GM18505 (cell line): ENCODE data around the gene POLR2M.

Experiments used
- ATAC-seq: cut with Tn5 transposase; IDR thresholded peaks from one replicate; pipeline ENCODE4 v1.9.1; 2021; ENCODE audit not compliant: unreplicated experiment
- POLR2A ChIP-seq: IDR thresholded peaks from 4 replicates; pipeline ENCODE4 v1.6.1; 2011; ENCODE audit warnings: borderline replicate concordance; ENCODE audit not compliant: insufficient read depth, insufficient read length; ENCODE audit errors: extremely low read depth

POLR2M gene

DNA sequence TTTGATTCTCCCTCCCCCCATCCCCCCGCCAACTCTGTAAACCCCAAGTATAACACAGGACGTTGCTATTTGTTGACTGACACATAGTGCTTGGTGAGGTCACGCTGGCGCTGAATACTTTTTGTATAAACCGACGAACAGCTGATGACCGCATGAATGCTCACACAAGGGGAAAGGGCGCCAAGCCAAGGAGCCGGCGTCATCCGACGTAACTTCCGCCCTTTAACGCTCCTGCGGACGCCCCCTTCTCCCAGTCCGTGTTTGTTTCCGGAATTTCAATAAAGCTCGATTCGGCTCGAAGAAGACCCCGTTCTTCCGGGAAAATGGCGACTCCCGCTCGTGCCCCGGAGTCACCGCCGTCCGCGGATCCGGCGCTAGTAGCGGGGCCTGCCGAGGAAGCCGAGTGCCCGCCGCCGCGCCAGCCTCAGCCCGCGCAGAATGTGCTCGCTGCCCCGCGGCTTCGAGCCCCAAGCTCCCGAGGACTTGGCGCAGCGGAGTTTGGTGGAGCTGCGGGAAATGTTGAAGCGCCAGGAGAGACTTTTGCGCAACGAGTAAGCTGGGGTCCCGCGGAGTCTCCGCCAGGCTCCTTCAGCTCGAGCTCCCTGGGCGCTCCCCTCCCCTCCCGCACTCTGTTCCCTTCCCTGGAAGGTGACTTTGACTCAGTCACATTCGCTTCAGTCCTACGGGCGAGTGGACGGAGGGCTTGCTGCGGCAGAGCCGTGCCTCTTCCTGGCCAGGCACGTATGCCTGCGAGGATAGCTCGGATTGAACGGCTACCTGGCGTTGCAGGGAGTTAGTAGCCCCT, at the start of gene POLR2M:
Gene POLR2M, plus strand, starts transcription at position 310 of the 805 bp plus-strand sequence. Its CDS starts 129 bp downstream, at position 439.
- peak; percentile 92 for ATAC-seq

GRCh38 chr15:57657619-57658018, 48.9 kb upstream of the POLR2M start:
- no peak for TF ChIP-seq POLR2A
- ATAC-seq = no peak

More for the DNA sequence above, at the start of gene POLR2M:
- peak; percentile 78 for TF ChIP-seq POLR2A

DNA sequence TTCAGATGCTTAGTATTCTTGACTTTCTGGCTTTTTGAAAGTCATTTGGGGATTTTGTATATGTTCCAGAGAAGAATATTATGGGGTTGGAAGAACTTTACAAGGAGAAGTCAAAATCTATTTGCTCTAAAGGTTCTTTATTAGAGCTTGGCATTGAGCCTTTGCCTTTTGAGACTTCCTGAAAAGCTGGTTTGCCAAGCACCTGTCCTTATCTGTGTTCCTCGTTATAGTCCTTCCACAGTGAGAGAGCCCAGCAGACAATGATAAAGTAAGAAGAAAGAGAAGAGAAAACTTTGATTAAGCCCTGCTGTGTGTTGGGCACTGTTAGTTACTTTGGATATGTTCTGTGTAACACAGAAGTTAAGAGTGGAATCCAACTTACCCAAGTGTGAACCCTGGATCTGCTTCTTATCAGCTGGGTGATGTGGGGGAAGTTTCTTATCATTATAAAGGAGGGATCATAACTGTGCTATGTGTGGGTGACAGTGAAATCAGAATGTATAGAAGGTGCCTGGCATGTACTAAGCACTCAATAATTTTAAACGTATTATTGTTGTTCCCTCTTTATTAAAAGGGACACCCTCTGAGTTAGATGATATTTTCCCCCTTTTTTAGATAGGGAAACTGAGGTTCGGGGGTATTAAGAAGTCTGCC, 44.3 kb upstream of the POLR2M start:
- no peak for TF ChIP-seq POLR2A
- ATAC-seq = no peak

- no peak for TF ChIP-seq POLR2A
- no peak for ATAC-seq
Measured at GRCh38 chr15:57662802-57663201, 43.7 kb upstream of the POLR2M start.

- no peak for ATAC-seq
- TF ChIP-seq POLR2A = no peak
Measured at GRCh38 chr15:57663262-57663661, 43.3 kb upstream of the POLR2M start.

GRCh38 chr15:57665194-57665593, 41.3 kb upstream of the POLR2M start:
- no peak for ATAC-seq

DNA sequence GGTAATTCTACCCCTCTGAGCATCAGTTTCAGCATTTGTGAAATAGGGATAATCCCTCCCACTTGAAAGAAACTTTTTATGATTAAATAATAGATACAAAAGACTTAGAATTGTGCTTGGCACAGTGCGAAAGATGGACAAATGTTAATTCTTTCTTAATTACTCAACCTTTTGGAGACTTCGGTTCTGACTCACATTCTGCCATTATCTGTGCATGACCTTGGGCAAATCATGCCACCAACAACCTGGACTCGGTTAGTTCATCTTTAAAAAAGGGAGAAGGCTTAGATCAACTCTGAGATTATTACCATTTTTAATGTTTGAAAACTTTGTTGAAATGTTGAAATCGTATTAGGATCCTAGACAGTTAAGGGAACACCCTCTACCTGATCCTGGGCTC, 40.6 kb upstream of the POLR2M start:
- TF ChIP-seq POLR2A = no peak
- ATAC-seq = no peak

More at GRCh38 chr15:57665194-57665593, 41.3 kb upstream of the POLR2M start:
- TF ChIP-seq POLR2A = no peak

DNA sequence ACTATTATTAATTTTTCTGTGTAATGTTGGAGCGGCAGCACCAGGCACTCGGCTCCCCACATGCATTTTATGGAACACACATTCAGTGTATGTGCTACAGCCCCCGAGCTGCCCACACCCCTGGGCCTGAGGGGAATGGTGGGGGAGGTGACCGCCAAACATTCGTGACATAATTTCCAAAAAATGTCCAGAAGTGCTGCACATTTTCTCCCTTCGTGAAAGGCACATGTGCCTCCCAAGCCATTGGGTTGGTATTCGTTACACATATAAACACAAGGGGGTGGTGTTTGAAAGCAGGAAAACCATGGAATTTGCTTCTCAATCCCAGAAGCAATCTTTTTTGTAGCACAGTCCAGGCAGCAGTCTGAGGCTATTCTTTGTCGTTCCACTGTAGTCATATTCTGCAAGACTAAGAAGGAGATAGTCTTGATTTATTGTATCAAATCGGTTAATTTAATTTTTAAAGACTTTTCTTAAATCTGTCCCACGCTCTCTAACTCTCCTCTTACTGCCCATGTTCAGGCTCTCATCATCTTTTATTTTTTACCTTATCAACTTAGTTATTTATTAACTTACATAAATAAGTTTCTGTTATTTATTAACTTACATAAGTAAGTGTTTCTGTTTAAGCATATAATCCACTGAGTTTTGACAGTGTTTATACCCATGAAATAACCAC, 39.2 kb upstream of the POLR2M start:
- no peak for TF ChIP-seq POLR2A
- no peak for ATAC-seq

GRCh38 chr15:57668016-57668415, 38.5 kb upstream of the POLR2M start:
- no peak for ATAC-seq
- no peak for TF ChIP-seq POLR2A

GRCh38 chr15:57671636-57672035, 34.9 kb upstream of the POLR2M start:
- TF ChIP-seq POLR2A = no peak
- ATAC-seq = no peak

DNA sequence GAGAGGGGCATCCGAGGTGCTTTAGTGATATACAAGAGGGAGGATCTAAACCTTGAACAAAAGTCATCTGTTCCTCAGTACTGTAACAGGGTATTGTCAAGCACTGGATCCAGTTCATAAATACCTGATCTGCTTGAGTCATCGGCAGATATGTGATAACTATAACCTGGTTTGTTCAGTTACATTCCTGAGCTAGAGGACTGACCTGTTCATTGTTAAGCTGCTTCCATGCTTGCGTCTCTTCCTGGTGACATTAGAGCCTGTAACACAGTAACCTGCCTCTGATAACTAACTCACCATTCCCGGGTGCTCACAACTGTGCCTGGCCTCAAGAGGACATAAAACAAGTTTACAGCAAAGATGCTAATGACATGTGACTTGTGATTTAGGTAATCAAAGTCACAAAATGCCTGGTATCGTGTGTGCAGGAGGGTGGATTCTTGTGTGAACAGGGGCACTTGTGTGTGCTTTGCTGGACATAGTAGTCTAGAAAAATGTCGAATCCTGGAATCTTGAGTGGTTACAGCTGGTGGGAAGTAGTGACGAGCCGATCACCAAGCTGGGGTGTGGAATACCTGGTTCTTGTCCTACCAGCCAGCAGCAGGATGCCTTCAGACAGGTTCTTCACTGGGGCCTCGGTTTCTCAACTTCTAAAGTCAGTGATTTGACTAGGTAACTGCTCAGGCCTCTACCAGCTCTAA, 30.9 kb upstream of the POLR2M start:
- ATAC-seq = no peak
- no peak for TF ChIP-seq POLR2A

DNA sequence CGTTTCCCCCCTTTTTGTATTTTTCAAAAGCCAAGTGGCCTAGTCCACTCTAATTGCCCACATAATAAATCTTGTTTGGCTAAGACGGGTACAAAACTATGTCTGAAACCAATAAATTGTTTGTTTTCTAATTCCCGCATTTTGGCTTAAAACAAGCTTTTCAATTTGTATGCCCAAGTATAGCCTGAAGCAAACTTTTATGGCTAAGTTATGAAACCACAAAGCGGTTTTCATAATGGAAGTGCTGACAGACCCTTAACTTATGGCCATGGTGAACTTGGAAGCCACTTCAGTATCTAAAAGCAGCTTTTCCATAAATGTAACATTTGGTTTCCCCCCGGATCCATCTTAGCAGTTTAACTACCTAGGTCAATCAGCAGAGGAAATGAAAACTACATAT, 29.9 kb upstream of the POLR2M start:
- no peak for ATAC-seq
- TF ChIP-seq POLR2A = no peak

GRCh38 chr15:57677204-57677603, 29.3 kb upstream of the POLR2M start:
- no peak for ATAC-seq
- TF ChIP-seq POLR2A = no peak
